OCI-LY7 (cell line): ENCODE measurements around the gene GATA2. TPM values are rescaled to one million over a fixed set of nuclear protein-coding genes. Genes with fewer than 3 reads are reported as not detected.

Source experiments
- BruUV-seq: library from RNA; stranded (reverse); fragments of 400-500 nt; replicated peaks from 2 replicates; lab custom pipeline; 2021; lab: Mats Ljungman, UMichigan
- CTCF ChIA-PET: fragments of 300-600 bp; sonication (Branson Sonifier 250); formaldehyde crosslinking; loops from one replicate; lab custom pipeline; 2022; ENCODE audit warnings: antibody characterized with exemption; ENCODE audit not compliant: unreplicated experiment; lab: Charles Lee
- POLR2A ChIA-PET: fragments of 300-600 bp; sonication (Branson Sonifier 250); formaldehyde crosslinking; loops from one replicate; lab custom pipeline; 2022; ENCODE audit warnings: antibody characterized with exemption; lab: Charles Lee
- DNase-seq: peaks from one replicate; pipeline ENCODE4 v3.0.0-alpha.2; 2015; ENCODE audit warnings: low spot score
- H2AFZ ChIP-seq: fragments of 200-600 bp; sonication (generic), shearing (Covaris generic); 2 replicates; pipeline ENCODE4 v1.6.1; 2014; ENCODE audit warnings: mild to moderate bottlenecking, antibody characterized with exemption, low read length, moderate library complexity
- H3K27ac ChIP-seq: fragments of 200-600 bp; sonication (generic); 2 replicates; pipeline ENCODE4 v1.5.1; 2014; ENCODE audit warnings: mixed run types, low read depth, mild to moderate bottlenecking, moderate library complexity, low read length, inconsistent platforms; ENCODE audit not compliant: poor library complexity, severe bottlenecking
- H3K36me3 ChIP-seq: fragments of 200-600 bp; sonication (generic); 2 replicates; pipeline ENCODE4 v1.6.1; 2014; ENCODE audit warnings: mild to moderate bottlenecking, antibody characterized with exemption, low read length, moderate library complexity, mixed read lengths; ENCODE audit not compliant: insufficient read depth
- H3K4me1 ChIP-seq: fragments of 200-600 bp; sonication (generic); 2 replicates; pipeline ENCODE4 v1.5.1; 2014; ENCODE audit warnings: mild to moderate bottlenecking, low read length; ENCODE audit not compliant: insufficient read depth, poor library complexity, severe bottlenecking
- H3K4me2 ChIP-seq: fragments of 200-600 bp; sonication (generic); 2 replicates; pipeline ENCODE4 v1.6.1; 2014; ENCODE audit warnings: mild to moderate bottlenecking, low read length
- H3K4me3 ChIP-seq: fragments of 200-600 bp; sonication (generic); 2 replicates; pipeline ENCODE4 v1.5.1; 2014; ENCODE audit warnings: mild to moderate bottlenecking, low read depth, low read length; ENCODE audit not compliant: poor library complexity, severe bottlenecking
- H3K79me2 ChIP-seq: fragments of 200-600 bp; sonication (generic); 2 replicates; pipeline ENCODE4 v1.6.1; 2016; ENCODE audit warnings: low read depth, mild to moderate bottlenecking, low read length, moderate library complexity, mixed read lengths; ENCODE audit not compliant: insufficient read depth
- H3K9me2 ChIP-seq: fragments of 200-600 bp; sonication (generic); 2 replicates; pipeline ENCODE4 v1.6.1; 2016; ENCODE audit warnings: mild to moderate bottlenecking, low read length, mixed read lengths; ENCODE audit not compliant: insufficient read depth
- H3K9me3 ChIP-seq: fragments of 200-600 bp; sonication (generic); 2 replicates; pipeline ENCODE4 v1.6.1; 2014; ENCODE audit warnings: mild to moderate bottlenecking, mixed run types, low read length, mixed read lengths
- H4K20me1 ChIP-seq: fragments of 200-600 bp; sonication (generic); 2 replicates; pipeline ENCODE4 v1.6.1; 2014; ENCODE audit warnings: mild to moderate bottlenecking, antibody characterized with exemption, low read length, moderate library complexity, mixed read lengths; ENCODE audit not compliant: insufficient read depth
- CTCF ChIP-seq: fragments of 200-600 bp; sonication (generic); conservative IDR thresholded peaks from 2 replicates; pipeline ENCODE4 v1.5.1; 2014; ENCODE audit warnings: mild to moderate bottlenecking, antibody characterized with exemption, low read length, moderate library complexity, mixed read lengths
- EZH2phosphoT487 ChIP-seq: fragments of 200-600 bp; sonication (generic); IDR thresholded peaks from 2 replicates; pipeline ENCODE4 v1.6.1; 2018; ENCODE audit warnings: low read depth, borderline replicate concordance, mild to moderate bottlenecking, mixed run types, antibody characterized with exemption, low read length, moderate library complexity, mixed read lengths
- intact Hi-C: fragments of 100-400 bp; cut with micrococcal nuclease; formaldehyde crosslinking; loops from one replicate; pipeline ENCODE4 v1.10.0; 2022; ENCODE audit not compliant: unreplicated experiment
- total RNA-seq, 2 experiments: library from RNA; depleted of rRNA in 1 of 2; stranded (reverse); fragments of >200 nt in 1 of 2; shearing (Covaris generic) in 1 of 2; gene quantifications; 2 replicates each; pipeline ENCODE4 v1.2.3, GENCODE V29; 2014 to 2022

GATA2 gene
- total RNA-seq, 2 experiments from 2014 or later, result not detected

- Histone ChIP-seq H4K20me1 (no peaks in the 10 kb centered on the region), H3K27ac (no peak overlapping the region), H3K9me2 (no peaks in the 10 kb centered on the region), H3K9me3 (no peaks in the 10 kb centered on the region), H3K36me3 (no peaks in the 10 kb centered on the region), H3K4me1 (no peaks in the 10 kb centered on the region), H3K4me3 (no peak overlapping the region), H2AFZ (no peak overlapping the region), H3K4me2 (no peak overlapping the region), H3K79me2 (no peaks in the 10 kb centered on the region)
- BruUV-seq, result no TSS peak
- TF ChIP-seq CTCF, result no peak
- no peak for TF ChIP-seq EZH2phosphoT487
- DNase-seq, result no peak
- ChIA-PET CTCF (no interaction called here), POLR2A (interaction anchor here (0.6 kb wide), 1 partner anchor 780 kb away, joined by 3 read pairs; no protein-coding TSS in a partner anchor)
- intact Hi-C loops, result loop anchor here (5.0 kb wide), 2 partner anchors 272 to 402 kb away; no protein-coding TSS in a partner anchor
Measured at GRCh38 chr3:128499724-128500275, 6.8 kb upstream of the GATA2 start.

DNA sequence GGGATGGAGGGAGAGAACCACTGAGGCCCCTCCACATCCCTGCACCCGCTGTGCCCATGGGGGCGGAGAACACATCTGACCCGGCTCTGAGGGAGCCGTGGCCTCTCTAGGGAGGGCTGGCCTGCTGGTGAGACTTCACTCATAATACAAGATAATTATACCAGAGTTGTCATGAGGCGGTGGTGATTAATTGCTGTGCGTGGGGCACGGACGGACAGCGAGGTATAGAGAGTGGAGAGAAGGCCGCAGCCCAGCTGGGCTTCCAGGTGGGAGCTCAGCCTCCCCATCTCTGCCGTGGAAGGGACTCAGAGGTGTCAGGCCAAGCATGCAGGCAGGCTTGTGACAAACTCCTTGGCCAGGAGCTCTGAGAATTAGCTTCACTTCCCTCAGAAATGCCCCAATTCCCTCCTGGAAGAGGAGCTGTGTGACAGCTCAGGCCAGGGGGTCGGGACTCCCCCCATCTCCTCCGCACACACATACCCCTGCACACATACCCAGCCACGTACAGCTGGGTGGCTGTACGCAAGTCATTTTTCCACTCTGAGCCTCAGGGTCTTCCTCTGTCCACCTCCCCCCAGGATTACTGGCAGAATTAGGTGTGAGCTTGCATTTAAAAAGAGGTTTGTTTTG lies 6.0 kb upstream of the GATA2 start:
- Histone ChIP-seq H4K20me1 (no peaks in the 10 kb centered on the region), H3K27ac (no peak overlapping the region), H2AFZ (no peak overlapping the region), H3K9me3 (no peaks in the 10 kb centered on the region), H3K79me2 (no peaks in the 10 kb centered on the region), H3K9me2 (no peaks in the 10 kb centered on the region), H3K36me3 (no peaks in the 10 kb centered on the region), H3K4me2 (no peak overlapping the region), H3K4me1 (no peaks in the 10 kb centered on the region), H3K4me3 (no peak overlapping the region)
- POLR2A ChIA-PET, result interaction anchor here (0.6 to 1.1 kb wide), 2 partner anchors 12 to 781 kb away, joined by 3 read pairs; no protein-coding TSS in a partner anchor
- TF ChIP-seq EZH2phosphoT487 (no peak), CTCF (no peak)
- BruUV-seq, result no TSS peak
- intact Hi-C loops, result loop anchor here (5.0 kb wide), 2 partner anchors 272 to 402 kb away; no protein-coding TSS in a partner anchor
- CTCF ChIA-PET, result no interaction called here
- DNase-seq, result no peak
